ENCODE results near the gene ENTPD6.

ENTPD6 gene

GRCh38 chr20:25273046-25273445 lies 77.5 kb downstream of the ENTPD6 start:
- TF ChIP-seq PPARA (CRISPR knock-in tag; IDR thresholded peaks at IDR 0.05; ENCODE audit: borderline replicate concordance) (no peak), ESRRG (CRISPR knock-in tag; IDR thresholded peaks at IDR 0.05) (no peak)
- no peak for ATAC-seq

GRCh38 chr20:25273541-25274358 lies 78.2 kb downstream of the ENTPD6 start:
- no peak for TF ChIP-seq TSHZ2 (CRISPR knock-in tag; IDR thresholded peaks at IDR 0.05)
- no peak for TF ChIP-seq CSDC2 (CRISPR knock-in tag; IDR thresholded peaks at IDR 0.05)
- no peak for TF ChIP-seq PATZ1 (CRISPR knock-in tag; IDR thresholded peaks at IDR 0.05; ENCODE audit: borderline replicate concordance)
- no peak for TF ChIP-seq ZNF70 (CRISPR knock-in tag; IDR thresholded peaks at IDR 0.05)
- no peak for TF ChIP-seq RARB (CRISPR knock-in tag; IDR thresholded peaks at IDR 0.05)
- no peak for TF ChIP-seq ESRRG (CRISPR knock-in tag; IDR thresholded peaks at IDR 0.05)
- no peak for TF ChIP-seq ZC3H10 (CRISPR knock-in tag; IDR thresholded peaks at IDR 0.05)
- ATAC-seq: no peak

GRCh38 chr20:25274481-25274880 lies 79.0 kb downstream of the ENTPD6 start:
- no peak for ATAC-seq
- no peak for TF ChIP-seq ZFP30 (CRISPR knock-in tag; IDR thresholded peaks at IDR 0.05)

GRCh38 chr20:25274891-25275812 lies 79.6 kb downstream of the ENTPD6 start:
- no peak for TF ChIP-seq OSR1 (CRISPR knock-in tag; IDR thresholded peaks at IDR 0.05)
- TF ChIP-seq RARB (CRISPR knock-in tag; IDR thresholded peaks at IDR 0.05): no peak
- no peak for TF ChIP-seq ZFP3 (CRISPR knock-in tag; IDR thresholded peaks at IDR 0.05)
- TF ChIP-seq ARNTL (CRISPR knock-in tag; IDR thresholded peaks at IDR 0.05; ENCODE audit: borderline replicate concordance, low read depth): no peak
- TF ChIP-seq ZFP30 (CRISPR knock-in tag; IDR thresholded peaks at IDR 0.05): no peak
- no peak for TF ChIP-seq CSRNP3 (CRISPR knock-in tag; IDR thresholded peaks at IDR 0.05)
- TF ChIP-seq TSHZ2 (CRISPR knock-in tag; IDR thresholded peaks at IDR 0.05): no peak
- TF ChIP-seq BACH2 (CRISPR knock-in tag; IDR thresholded peaks at IDR 0.05; ENCODE audit: borderline replicate concordance): no peak
- TF ChIP-seq PATZ1 (CRISPR knock-in tag; IDR thresholded peaks at IDR 0.05; ENCODE audit: borderline replicate concordance): no peak
- TF ChIP-seq ZNF565 (CRISPR knock-in tag; conservative IDR thresholded peaks at IDR 0.05; ENCODE audit: low read depth): no peak
- no peak for TF ChIP-seq CREB5 (CRISPR knock-in tag; IDR thresholded peaks at IDR 0.05; ENCODE audit: low read depth)
- TF ChIP-seq ISL1 (CRISPR knock-in tag; IDR thresholded peaks at IDR 0.05): no peak
- TF ChIP-seq CSDC2 (CRISPR knock-in tag; IDR thresholded peaks at IDR 0.05): no peak
- TF ChIP-seq ZNF70 (CRISPR knock-in tag; IDR thresholded peaks at IDR 0.05): no peak
- no peak for TF ChIP-seq SNAI2 (CRISPR knock-in tag; IDR thresholded peaks at IDR 0.05)
- no peak for ATAC-seq
